Muscle of back (tissue), 11 donors: Measurements from ENCODE around the gene PRR13. TPM values are rescaled to one million over a fixed set of nuclear protein-coding genes. Genes with fewer than 3 reads are reported as not detected.
"Not testable (repeated sequence)": the region's sequence is repeated elsewhere in the genome, so short reads cannot be mapped to it uniquely, and the experiment has no call there.

Experiments used
- DNase-seq, 3 donors: peaks; one replicate each; pipeline versions ENCODE4 v3.0.0 to v3.0.0-alpha.2; 2013
- polyA plus RNA-seq, 10 donors: library from polyadenylated mRNA; unstranded; fragments of 120-200 nt; gene quantifications; one replicate each; pipeline ENCODE4 v1.2.1, GENCODE V29; 2013; ENCODE audit not compliant: insufficient read length in 10 of 10

PRR13 gene
- polyA plus RNA-seq, 10 donors, result 39.2 to 58.4 (median 49.0) TPM

GRCh38 chr12:53430116-53430515 is 11.4 kb upstream of the PRR13 start:
- no peak for DNase-seq

GRCh38 chr12:53431187-53431586 is 10.3 kb upstream of the PRR13 start:
- no peak for DNase-seq

GRCh38 chr12:53435326-53435725 is 6.2 kb upstream of the PRR13 start:
- DNase-seq, result not testable (repeated sequence)

GRCh38 chr12:53439582-53439981 is 2.0 kb upstream of the PRR13 start:
- DNase-seq, result not testable (repeated sequence)

- DNase-seq, result no peak
Measured at GRCh38 chr12:53443955-53444354, 2.4 kb downstream of the PRR13 start.

GRCh38 chr12:53444593-53445325 is 3.2 kb downstream of the PRR13 start:
- not testable (repeated sequence) for DNase-seq

GRCh38 chr12:53450936-53451335 is 9.4 kb downstream of the PRR13 start:
- DNase-seq, result no peak

GRCh38 chr12:53451661-53452158 is 10.2 kb downstream of the PRR13 start, which contains the start of gene PCBP2:
PCBP2 (plus strand) TSS chr12:53452102; CDS start chr12:53454801, 2,699 bp downstream.
- peak; percentile 99 to 100 (median 99) for DNase-seq

- DNase-seq, result peak; percentile 82 to 94 (median 90)
Measured at GRCh38 chr12:53452159-53453077, 10.9 kb downstream of the PRR13 start.

GRCh38 chr12:53453953-53454640 is 12.6 kb downstream of the PRR13 start:
- no peak for DNase-seq

- DNase-seq, result no peak
Measured at GRCh38 chr12:53454707-53455106, 13.2 kb downstream of the PRR13 start.

- no peak for DNase-seq
Measured at GRCh38 chr12:53456654-53457366, 15.3 kb downstream of the PRR13 start.

GRCh38 chr12:53459097-53459496 is 17.6 kb downstream of the PRR13 start:
- DNase-seq, result no peak

GRCh38 chr12:53461059-53461458 is 19.5 kb downstream of the PRR13 start:
- no peak for DNase-seq

GRCh38 chr12:53461591-53461990 is 20.1 kb downstream of the PRR13 start:
- DNase-seq, result no peak

GRCh38 chr12:53462935-53463334 is 21.4 kb downstream of the PRR13 start:
- no peak for DNase-seq

GRCh38 chr12:53463802-53464560 is 22.4 kb downstream of the PRR13 start:
- no peak for DNase-seq

- DNase-seq, result no peak
Measured at GRCh38 chr12:53464685-53465418, 23.3 kb downstream of the PRR13 start.

GRCh38 chr12:53465679-53466078 is 24.1 kb downstream of the PRR13 start:
- no peak for DNase-seq

GRCh38 chr12:53466640-53467039 is 25.1 kb downstream of the PRR13 start:
- no peak for DNase-seq
